Prostate gland (tissue), 2 donors: Measurements from ENCODE around the gene SMARCA5.

Source experiments
- POLR2A ChIP-seq: fragments of 450-650 bp; IDR thresholded peaks from one replicate; pipeline ENCODE4 v1.6.1; 2016; ENCODE audit warnings: antibody characterized with exemption, mild to moderate bottlenecking
- TF ChIP-seq, protein P1 (sequence below), 4 experiments: fragments of 200-600 bp in 2 of 4; fragments of 450-650 bp in 2 of 4; sonication (generic) in 2 of 4; IDR thresholded peaks; 1 replicate in 3 of 4; 2 replicates in 1 of 4; pipeline ENCODE4 v1.5.1; 2016 to 2019; ENCODE audit warnings: antibody characterized with exemption in 4 of 4, mild to moderate bottlenecking in 2 of 4, moderate library complexity in 2 of 4

DNA sequence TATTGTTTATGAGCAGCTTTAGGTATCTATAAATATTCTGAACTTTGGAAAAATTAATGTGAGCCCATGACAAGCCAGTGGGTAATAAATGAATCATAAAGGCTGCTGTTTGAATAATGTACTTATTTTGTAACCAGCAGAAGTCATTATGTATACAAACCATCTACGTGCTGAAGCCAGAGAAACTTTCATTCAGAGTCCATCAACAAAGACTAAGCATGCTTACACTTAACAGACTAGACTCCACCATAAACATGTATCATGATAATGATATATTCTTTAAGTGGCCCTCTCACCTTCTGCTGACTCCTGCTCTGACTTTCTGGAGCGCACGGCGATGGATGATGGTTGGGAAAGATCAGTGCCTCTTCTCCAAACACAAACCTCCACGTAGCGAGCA lies 72.0 kb downstream of the SMARCA5 start:
- TF ChIP-seq POLR2A: no peak
- TF ChIP-seq, protein P1, sequence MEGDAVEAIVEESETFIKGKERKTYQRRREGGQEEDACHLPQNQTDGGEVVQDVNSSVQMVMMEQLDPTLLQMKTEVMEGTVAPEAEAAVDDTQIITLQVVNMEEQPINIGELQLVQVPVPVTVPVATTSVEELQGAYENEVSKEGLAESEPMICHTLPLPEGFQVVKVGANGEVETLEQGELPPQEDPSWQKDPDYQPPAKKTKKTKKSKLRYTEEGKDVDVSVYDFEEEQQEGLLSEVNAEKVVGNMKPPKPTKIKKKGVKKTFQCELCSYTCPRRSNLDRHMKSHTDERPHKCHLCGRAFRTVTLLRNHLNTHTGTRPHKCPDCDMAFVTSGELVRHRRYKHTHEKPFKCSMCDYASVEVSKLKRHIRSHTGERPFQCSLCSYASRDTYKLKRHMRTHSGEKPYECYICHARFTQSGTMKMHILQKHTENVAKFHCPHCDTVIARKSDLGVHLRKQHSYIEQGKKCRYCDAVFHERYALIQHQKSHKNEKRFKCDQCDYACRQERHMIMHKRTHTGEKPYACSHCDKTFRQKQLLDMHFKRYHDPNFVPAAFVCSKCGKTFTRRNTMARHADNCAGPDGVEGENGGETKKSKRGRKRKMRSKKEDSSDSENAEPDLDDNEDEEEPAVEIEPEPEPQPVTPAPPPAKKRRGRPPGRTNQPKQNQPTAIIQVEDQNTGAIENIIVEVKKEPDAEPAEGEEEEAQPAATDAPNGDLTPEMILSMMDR (IDR thresholded peaks at IDR 0.05): no peak
